Islet of Langerhans (tissue), 1 donor: Measurements from ENCODE around the gene TMCO1.
"Not testable (repeated sequence)": the region's sequence is repeated elsewhere in the genome, so short reads cannot be mapped to it uniquely, and the experiment has no call there.

Experiments used
- FAIRE-seq: peaks from one replicate; lab custom pipeline; 2011; peaks lifted over from hg19 to GRCh38; lab: Jason Lieb, UNC

TMCO1 gene

GRCh38 chr1:165686121-165686970 lies 82.3 kb downstream of the TMCO1 start:
- FAIRE-seq: no peak

GRCh38 chr1:165683848-165684485 lies 84.7 kb downstream of the TMCO1 start:
- FAIRE-seq: no peak

- FAIRE-seq: not testable (repeated sequence)
Measured at GRCh38 chr1:165680773-165681172, 87.9 kb downstream of the TMCO1 start.

- no peak for FAIRE-seq
Measured at GRCh38 chr1:165680303-165680702, 88.4 kb downstream of the TMCO1 start.

GRCh38 chr1:165679282-165680036 lies 89.2 kb downstream of the TMCO1 start:
- no peak for FAIRE-seq

GRCh38 chr1:165678509-165678908 lies 90.2 kb downstream of the TMCO1 start:
- FAIRE-seq: no peak
